Spleen (tissue), 11 donors: ENCODE results near the gene SCFD2. TPM values are rescaled to one million over a fixed set of nuclear protein-coding genes. Genes with fewer than 3 reads are reported as not detected.

Source experiments
- DNase-seq: peaks from one replicate; pipeline ENCODE4 v3.0.0-alpha.2; 2020
- H3K27ac ChIP-seq, 8 donors: fragments of 200-600 bp; sonication (generic) in 7 of 8; 1 replicate in 4 of 8; 2 replicates in 4 of 8; pipeline versions ENCODE4 v1.5.0 to v1.8.0; 2016 to 2021; ENCODE audit warnings: inconsistent platforms in 4 of 8, mild to moderate bottlenecking in 4 of 8, moderate library complexity in 1 of 8
- H3K27me3 ChIP-seq, 7 donors: fragments of 200-600 bp; sonication (generic) in 6 of 7; replicated peaks in 1 of 7; 1 replicate in 4 of 7; 2 replicates in 3 of 7; pipeline versions ENCODE4 v1.5.0 to v1.8.0; 2016 to 2021; ENCODE audit warnings: inconsistent platforms in 3 of 7, mild to moderate bottlenecking in 1 of 7
- H3K36me3 ChIP-seq, 6 donors: fragments of 200-600 bp; sonication (generic) in 5 of 6; 1 replicate in 4 of 6; 2 replicates in 2 of 6; pipeline versions ENCODE4 v1.5.0 to v1.8.0; 2016 to 2021; ENCODE audit warnings: inconsistent platforms in 2 of 6
- H3K4me1 ChIP-seq, 6 donors: fragments of 200-600 bp; sonication (generic) in 5 of 6; 1 replicate in 3 of 6; 2 replicates in 3 of 6; pipeline versions ENCODE4 v1.5.0 to v1.8.0; 2016 to 2021; ENCODE audit warnings: inconsistent platforms in 3 of 6
- H3K4me3 ChIP-seq, 8 donors: fragments of 200-600 bp; sonication (generic) in 7 of 8; 1 replicate in 4 of 8; 2 replicates in 4 of 8; pipeline versions ENCODE4 v1.5.0 to v1.8.0; 2016 to 2021; ENCODE audit warnings: inconsistent platforms in 4 of 8, mild to moderate bottlenecking in 4 of 8, moderate library complexity in 2 of 8
- H3K9me3 ChIP-seq, 8 donors: fragments of 200-600 bp; sonication (generic) in 7 of 8; 1 replicate in 4 of 8; 2 replicates in 4 of 8; pipeline versions ENCODE4 v1.5.0 to v1.8.0; 2016 to 2021; ENCODE audit warnings: inconsistent platforms in 4 of 8
- POLR2A ChIP-seq, 3 donors: fragments of 450-650 bp; IDR thresholded peaks; one replicate each; pipeline ENCODE4 v1.5.1; 2017; ENCODE audit warnings: antibody characterized with exemption in 3 of 3, mild to moderate bottlenecking in 1 of 3
- POLR2AphosphoS5 ChIP-seq, 3 donors: sonication (generic); formaldehyde crosslinking; IDR thresholded peaks; one replicate each; pipeline ENCODE4 v1.5.1; 2017; ENCODE audit warnings: antibody characterized with exemption in 3 of 3
- WGBS, 5 donors: extraction: QIAGEN DNeasy Blood & Tissue Kit in 3 of 5; methylation state at CpG; one replicate each; pipeline versions ENCODE4 v1.1.5 to v1.1.7; 2013 to 2018; 5-methylcytosine and 5-hydroxymethylcytosine counted together
- intact Hi-C: fragments of 100-400 bp; cut with DNase I; formaldehyde crosslinking; loops from one replicate; pipeline ENCODE4 v1.15.0; 2023; ENCODE audit warnings: low total_unique reads
- polyA plus RNA-seq, 3 donors: library from polyadenylated mRNA; stranded (reverse); fragments of 200-250 nt; gene quantifications; one replicate each; pipeline ENCODE4 v1.2.1, GENCODE V29; 2013
- total RNA-seq, 7 donors: library from RNA; depleted of rRNA in 3 of 7; stranded (reverse); fragments of >200 nt in 3 of 7; fragmentation: NEBNext Ultra II Directional in 4 of 7; extraction: Animal tissue kit (Norgen Biotek cat#: 25700) in 4 of 7; gene quantifications; one replicate each; pipeline versions ENCODE4 v1.1.0 to v1.2.1, GENCODE V29; 2016 to 2021
- TF ChIP-seq, protein P1 (sequence below), 11 experiments: fragments of 200-600 bp in 7 of 11; fragments of 450-650 bp in 4 of 11; sonication (generic) in 4 of 11; IDR thresholded peaks in 8 of 11; conservative IDR thresholded peaks in 3 of 11; 1 replicate in 7 of 11; 2 replicates in 4 of 11; pipeline versions ENCODE4 v1.4.0 to v1.8.0; 2016 to 2021; ENCODE audit warnings: antibody characterized with exemption in 11 of 11, inconsistent platforms in 4 of 11, mild to moderate bottlenecking in 1 of 11
- donor health status: healthy with polysubstance abuse.
- donor health status: DM: no; HTN: no; CAD: no; lungs with moderate emphysema.
- donor health status: DM: no; HTN: no; CAD: no.
- donor health status: Bipolar disorder and iron deficiency.
- donor health status: healthy.
- donor health status: DM: no; HTN: no; CAD: no.
- donor health status: DM: yes; HTN: yes; CAD: no.

The SCFD2 gene
- total and polyA plus RNA-seq, 10 donors = 3.6 to 42.1 (median 21.1) TPM

DNA sequence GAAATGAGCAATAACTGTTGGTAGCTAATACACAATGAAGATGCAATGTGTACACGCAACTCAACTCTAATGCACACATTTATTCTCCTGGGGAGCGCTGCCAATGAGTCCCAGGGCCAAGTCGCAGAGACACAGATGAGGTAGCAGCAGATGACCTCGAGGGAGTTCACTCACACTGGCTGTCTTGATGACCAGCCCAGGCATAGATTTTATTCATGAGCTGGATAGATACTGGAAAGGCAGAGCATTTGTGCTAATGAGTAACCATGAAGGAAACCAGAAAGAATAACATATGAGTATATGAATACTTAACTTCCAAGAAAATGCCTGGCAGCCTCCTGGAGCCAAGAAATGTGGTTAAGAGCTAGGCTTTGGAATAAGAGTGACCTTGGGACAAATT is 461.4 kb downstream of the SCFD2 start:
- Histone ChIP-seq H3K4me3 (no peak overlapping the region), H3K9me3 (peaks cover 0 to 5% (median 0%) of the 10 kb centered on the region in 8 donors), H3K27me3 (no peaks in the 10 kb centered on the region), H3K4me1 (no peaks in the 10 kb centered on the region), H3K36me3 (peaks cover 0 to 65% (median 4%) of the 10 kb centered on the region in 6 donors), H3K27ac (no peak overlapping the region)
- DNase-seq = no peak
- intact Hi-C loops = no loop called here
- WGBS, 5 donors = 78 to 99% (median 94%) methylated on average over 4 of the region's 4 CpGs
- TF ChIP-seq POLR2A (IDR thresholded peaks at IDR 0.05) (no peak), POLR2AphosphoS5 (IDR thresholded peaks at IDR 0.05) (no peak)
- TF ChIP-seq, protein P1, sequence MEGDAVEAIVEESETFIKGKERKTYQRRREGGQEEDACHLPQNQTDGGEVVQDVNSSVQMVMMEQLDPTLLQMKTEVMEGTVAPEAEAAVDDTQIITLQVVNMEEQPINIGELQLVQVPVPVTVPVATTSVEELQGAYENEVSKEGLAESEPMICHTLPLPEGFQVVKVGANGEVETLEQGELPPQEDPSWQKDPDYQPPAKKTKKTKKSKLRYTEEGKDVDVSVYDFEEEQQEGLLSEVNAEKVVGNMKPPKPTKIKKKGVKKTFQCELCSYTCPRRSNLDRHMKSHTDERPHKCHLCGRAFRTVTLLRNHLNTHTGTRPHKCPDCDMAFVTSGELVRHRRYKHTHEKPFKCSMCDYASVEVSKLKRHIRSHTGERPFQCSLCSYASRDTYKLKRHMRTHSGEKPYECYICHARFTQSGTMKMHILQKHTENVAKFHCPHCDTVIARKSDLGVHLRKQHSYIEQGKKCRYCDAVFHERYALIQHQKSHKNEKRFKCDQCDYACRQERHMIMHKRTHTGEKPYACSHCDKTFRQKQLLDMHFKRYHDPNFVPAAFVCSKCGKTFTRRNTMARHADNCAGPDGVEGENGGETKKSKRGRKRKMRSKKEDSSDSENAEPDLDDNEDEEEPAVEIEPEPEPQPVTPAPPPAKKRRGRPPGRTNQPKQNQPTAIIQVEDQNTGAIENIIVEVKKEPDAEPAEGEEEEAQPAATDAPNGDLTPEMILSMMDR (IDR thresholded peaks at IDR 0.05 in 8 of 11, conservative IDR thresholded peaks at IDR 0.05 in 3 of 11) = no peak

- Histone ChIP-seq H3K27me3 (no peaks in the 10 kb centered on the region), H3K36me3 (peaks cover 0 to 65% (median 4%) of the 10 kb centered on the region in 6 donors), H3K9me3 (peaks cover 0 to 5% (median 0%) of the 10 kb centered on the region in 8 donors), H3K4me1 (no peaks in the 10 kb centered on the region), H3K4me3 (no peak overlapping the region), H3K27ac (no peak overlapping the region)
- 94 to 100% (median 98%) methylated on average over 4 of the region's 4 CpGs for WGBS, 5 donors
- DNase-seq = no peak
- TF ChIP-seq POLR2A (IDR thresholded peaks at IDR 0.05) (no peak), POLR2AphosphoS5 (IDR thresholded peaks at IDR 0.05) (no peak)
- TF ChIP-seq, protein P1 (IDR thresholded peaks at IDR 0.05 in 8 of 11, conservative IDR thresholded peaks at IDR 0.05 in 3 of 11) = no peak
- intact Hi-C loops = no loop called here
These were observed 462.6 kb downstream of the SCFD2 start for GRCh38 chr4:52903273-52903672.

DNA sequence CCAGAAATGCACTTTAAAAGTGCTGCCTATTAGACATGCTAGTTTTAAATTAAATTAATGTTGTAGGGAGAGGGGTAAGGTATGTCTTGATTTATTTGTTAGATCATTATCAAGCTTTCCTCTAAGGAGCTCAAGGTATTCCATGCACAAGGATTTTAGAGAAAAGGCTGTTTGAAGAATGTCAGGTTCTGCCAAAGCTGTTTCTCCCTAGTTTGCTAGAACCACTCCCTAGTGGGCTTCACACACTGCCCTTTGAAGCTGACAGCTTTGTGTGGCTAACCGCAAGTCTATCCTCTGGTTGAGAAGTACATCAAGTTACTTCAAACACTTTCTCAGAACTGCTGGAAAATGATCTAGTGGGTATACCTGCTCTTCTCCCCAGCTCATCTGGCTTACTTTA is 471.4 kb downstream of the SCFD2 start:
- intact Hi-C loops = no loop called here
- DNase-seq = no peak

GRCh38 chr4:52892880-52893279 is 473.0 kb downstream of the SCFD2 start:
- no peak for DNase-seq
- no peaks in the 10 kb centered on the region for H3K4me1 ChIP-seq

More for the DNA sequence above, 471.4 kb downstream of the SCFD2 start:
- Histone ChIP-seq H3K4me1 (no peaks in the 10 kb centered on the region), H3K4me3 (no peak overlapping the region), H3K27me3 (no peaks in the 10 kb centered on the region), H3K36me3 (no peaks in the 10 kb centered on the region), H3K27ac (no peak overlapping the region), H3K9me3 (no peaks in the 10 kb centered on the region)
- no peak for TF ChIP-seq POLR2A (IDR thresholded peaks at IDR 0.05)
- no peak for TF ChIP-seq POLR2AphosphoS5 (IDR thresholded peaks at IDR 0.05)
- TF ChIP-seq, protein P1 (IDR thresholded peaks at IDR 0.05 in 8 of 11, conservative IDR thresholded peaks at IDR 0.05 in 3 of 11) = no peak
- 78 to 96% (median 88%) methylated on average over 1 of the region's 1 CpG for WGBS, 5 donors

More at GRCh38 chr4:52892880-52893279, 473.0 kb downstream of the SCFD2 start:
- TF ChIP-seq, protein P1 (IDR thresholded peaks at IDR 0.05 in 8 of 11, conservative IDR thresholded peaks at IDR 0.05 in 3 of 11) = no peak
- no peak for TF ChIP-seq POLR2AphosphoS5 (IDR thresholded peaks at IDR 0.05)
- no peak for TF ChIP-seq POLR2A (IDR thresholded peaks at IDR 0.05)
- WGBS, 5 donors = 88 to 97% (median 96%) methylated on average over 3 of the region's 3 CpGs
- H3K27me3 ChIP-seq = no peaks in the 10 kb centered on the region
- intact Hi-C loops = no loop called here
- H3K27ac ChIP-seq = no peak overlapping the region
- H3K4me3 ChIP-seq = no peak overlapping the region
- H3K36me3 ChIP-seq = no peaks in the 10 kb centered on the region
- no peaks in the 10 kb centered on the region for H3K9me3 ChIP-seq
